Neural cell (in vitro differentiated cells): Measurements from ENCODE around the gene CACNA1D. TPM values are rescaled to one million over a fixed set of nuclear protein-coding genes. Genes with fewer than 3 reads are reported as not detected.

Experiments
- H2AFZ ChIP-seq: fragments of 200-600, 300-800 bp; sonication (generic), shearing (Covaris generic); 2 replicates; pipeline ENCODE4 v1.6.0; 2014; ENCODE audit warnings: low read depth, mild to moderate bottlenecking, antibody characterized with exemption, low read length, moderate library complexity
- H3F3A ChIP-seq: fragments of 200-600 bp; shearing (Covaris generic); 2 replicates; pipeline ENCODE4 v1.6.1; 2016; ENCODE audit warnings: mild to moderate bottlenecking, moderate library complexity, mixed read lengths, antibody characterized with exemption, low read length; ENCODE audit not compliant: insufficient read depth, poor library complexity, severe bottlenecking
- H3K27ac ChIP-seq: fragments of 200-600, 300-800 bp; sonication (generic), shearing (Covaris generic); 2 replicates; pipeline ENCODE4 v1.5.1; 2014; ENCODE audit warnings: mild to moderate bottlenecking, low read length, moderate library complexity
- H3K27me3 ChIP-seq: fragments of 300-800, 200-600 bp; sonication (generic), shearing (Covaris generic); 2 replicates; pipeline ENCODE4 v1.6.0; 2014; ENCODE audit warnings: mild to moderate bottlenecking, low read depth, low read length, moderate library complexity; ENCODE audit not compliant: insufficient read depth
- H3K36me3 ChIP-seq: fragments of 300-800, 200-600 bp; sonication (generic), shearing (Covaris generic); 2 replicates; pipeline ENCODE4 v1.5.1; 2014; ENCODE audit warnings: mild to moderate bottlenecking, antibody characterized with exemption, low read length, moderate library complexity; ENCODE audit not compliant: insufficient read depth
- H3K4me2 ChIP-seq: fragments of 300-800, 200-600 bp; sonication (generic), shearing (Covaris generic); 2 replicates; pipeline ENCODE4 v1.6.0; 2014; ENCODE audit warnings: mild to moderate bottlenecking, low read length
- H3K4me3 ChIP-seq: fragments of 300-800, 200-600 bp; sonication (generic), shearing (Covaris generic); 2 replicates; pipeline ENCODE4 v1.5.1; 2014; ENCODE audit warnings: mild to moderate bottlenecking, low read length, moderate library complexity
- H3K79me2 ChIP-seq: fragments of 200-600 bp; shearing (Covaris generic); replicated peaks from 2 replicates; pipeline ENCODE4 v1.6.0; 2014; ENCODE audit warnings: mild to moderate bottlenecking, low read length, moderate library complexity; ENCODE audit not compliant: insufficient read depth
- H3K9ac ChIP-seq: fragments of 300-800, 200-600 bp; sonication (generic), shearing (Covaris generic); 2 replicates; pipeline ENCODE4 v1.6.1; 2016; ENCODE audit warnings: mild to moderate bottlenecking, low read length, mixed read lengths
- H3K9me2 ChIP-seq: fragments of 200-600 bp; shearing (Covaris generic); 2 replicates; pipeline ENCODE4 v1.6.1; 2016; ENCODE audit warnings: mild to moderate bottlenecking, low read length, mixed read lengths; ENCODE audit not compliant: insufficient read depth
- H3K9me3 ChIP-seq: fragments of 200-600, 300-800 bp; sonication (generic), shearing (Covaris generic); 2 replicates; pipeline ENCODE4 v1.6.1; 2016; ENCODE audit warnings: mild to moderate bottlenecking, mixed run types, low read length, moderate library complexity, mixed read lengths
- H4K20me1 ChIP-seq: fragments of 200-600 bp; shearing (Covaris generic); 2 replicates; pipeline ENCODE4 v1.6.1; 2016; ENCODE audit warnings: mild to moderate bottlenecking, mixed run types; ENCODE audit not compliant: insufficient read depth
- EP300 ChIP-seq: fragments of 450-650 bp; conservative IDR thresholded peaks from 2 replicates; pipeline ENCODE4 v1.6.1; 2014; ENCODE audit warnings: antibody characterized with exemption, mild to moderate bottlenecking, moderate library complexity; ENCODE audit not compliant: poor library complexity, severe bottlenecking
- EZH2 ChIP-seq: fragments of 200-600, 300-800 bp; shearing (Covaris generic), sonication (generic); IDR thresholded peaks from 2 replicates; pipeline ENCODE4 v1.6.1; 2014; ENCODE audit warnings: antibody characterized with exemption, low read length, borderline replicate concordance, mild to moderate bottlenecking; ENCODE audit not compliant: insufficient read depth, poor library complexity, severe bottlenecking
- MXI1 ChIP-seq: fragments of 450-650 bp; conservative IDR thresholded peaks from 2 replicates; pipeline ENCODE4 v1.6.1; 2014; ENCODE audit warnings: antibody characterized with exemption, mild to moderate bottlenecking; ENCODE audit not compliant: poor library complexity, severe bottlenecking
- POLR2AphosphoS5 ChIP-seq: IDR thresholded peaks from 2 replicates; pipeline ENCODE4 v1.6.1; 2012
- RAD21 ChIP-seq: fragments of 450-650 bp; conservative IDR thresholded peaks from 2 replicates; pipeline ENCODE4 v1.6.1; 2014; ENCODE audit warnings: antibody characterized with exemption, mild to moderate bottlenecking, moderate library complexity
- REST ChIP-seq: IDR thresholded peaks from 2 replicates; pipeline ENCODE4 v1.6.1; 2012; ENCODE audit warnings: borderline replicate concordance
- SMC3 ChIP-seq: fragments of 450-650 bp; conservative IDR thresholded peaks from 2 replicates; pipeline ENCODE4 v1.6.1; 2014; ENCODE audit warnings: antibody characterized with exemption, mild to moderate bottlenecking, moderate library complexity; ENCODE audit not compliant: poor library complexity
- TAF1 ChIP-seq: IDR thresholded peaks from 2 replicates; pipeline ENCODE4 v1.6.1; 2012; ENCODE audit warnings: low read depth
- polyA plus RNA-seq: library from polyadenylated mRNA; depleted of rRNA; stranded (reverse); fragments of >200 nt; gene quantifications from 2 replicates; pipeline ENCODE4 v1.2.3, GENCODE V29; 2014
- TF ChIP-seq, protein P1 (sequence below): fragments of 450-650 bp; IDR thresholded peaks from 2 replicates; pipeline ENCODE4 v1.5.1; 2014; ENCODE audit warnings: antibody characterized with exemption, mild to moderate bottlenecking, moderate library complexity; ENCODE audit not compliant: poor library complexity, severe bottlenecking

The CACNA1D gene
- polyA plus RNA-seq, 1 donor from 2014 or later: 22.5 TPM

DNA sequence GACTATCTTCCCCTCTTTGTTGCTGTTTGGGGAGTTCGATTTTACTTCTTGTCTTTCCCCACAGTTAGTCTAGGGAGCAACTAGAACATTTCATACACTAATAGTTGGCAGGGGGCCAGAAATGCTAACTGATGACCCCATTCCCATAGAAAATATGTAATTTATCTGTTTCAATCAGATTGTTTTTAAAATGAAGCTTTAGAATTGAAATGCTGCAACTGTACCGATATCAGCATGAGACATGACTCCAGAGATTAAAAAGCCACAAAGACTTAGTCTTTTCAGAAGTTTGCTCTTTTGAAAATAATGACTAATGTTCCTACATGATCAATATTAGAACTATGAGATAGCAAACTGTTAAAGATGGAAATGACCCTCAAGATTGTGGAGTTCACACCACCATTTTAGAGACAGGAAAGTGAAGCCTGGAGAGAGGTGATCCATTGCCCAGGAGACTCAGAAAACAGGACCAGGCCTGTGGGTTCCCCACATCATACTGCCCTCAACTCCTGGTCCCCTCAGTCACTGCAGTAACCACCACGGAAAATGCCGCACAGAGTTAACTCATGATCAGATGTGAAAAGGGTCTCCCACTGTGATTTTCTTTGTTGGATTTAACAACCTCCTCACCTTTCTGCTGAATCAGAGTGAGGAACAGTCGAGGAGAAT, 221.5 kb downstream of the CACNA1D start:
- H4K20me1 ChIP-seq: no peaks in the 10 kb centered on the region
- H3K27me3 ChIP-seq: no peaks in the 10 kb centered on the region
- H3K4me3 ChIP-seq: no peak overlapping the region
- no peak overlapping the region for H3K4me2 ChIP-seq
- H3K9me2 ChIP-seq: no peaks in the 10 kb centered on the region
- H2AFZ ChIP-seq: no peak overlapping the region
- no peaks in the 10 kb centered on the region for H3K36me3 ChIP-seq
- no peak for TF ChIP-seq SMC3
- TF ChIP-seq REST: no peak
- no peak for TF ChIP-seq EZH2
- TF ChIP-seq MXI1: no peak
- TF ChIP-seq RAD21: no peak
- TF ChIP-seq, protein P1, sequence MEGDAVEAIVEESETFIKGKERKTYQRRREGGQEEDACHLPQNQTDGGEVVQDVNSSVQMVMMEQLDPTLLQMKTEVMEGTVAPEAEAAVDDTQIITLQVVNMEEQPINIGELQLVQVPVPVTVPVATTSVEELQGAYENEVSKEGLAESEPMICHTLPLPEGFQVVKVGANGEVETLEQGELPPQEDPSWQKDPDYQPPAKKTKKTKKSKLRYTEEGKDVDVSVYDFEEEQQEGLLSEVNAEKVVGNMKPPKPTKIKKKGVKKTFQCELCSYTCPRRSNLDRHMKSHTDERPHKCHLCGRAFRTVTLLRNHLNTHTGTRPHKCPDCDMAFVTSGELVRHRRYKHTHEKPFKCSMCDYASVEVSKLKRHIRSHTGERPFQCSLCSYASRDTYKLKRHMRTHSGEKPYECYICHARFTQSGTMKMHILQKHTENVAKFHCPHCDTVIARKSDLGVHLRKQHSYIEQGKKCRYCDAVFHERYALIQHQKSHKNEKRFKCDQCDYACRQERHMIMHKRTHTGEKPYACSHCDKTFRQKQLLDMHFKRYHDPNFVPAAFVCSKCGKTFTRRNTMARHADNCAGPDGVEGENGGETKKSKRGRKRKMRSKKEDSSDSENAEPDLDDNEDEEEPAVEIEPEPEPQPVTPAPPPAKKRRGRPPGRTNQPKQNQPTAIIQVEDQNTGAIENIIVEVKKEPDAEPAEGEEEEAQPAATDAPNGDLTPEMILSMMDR: no peak
- no peak for TF ChIP-seq POLR2AphosphoS5
- TF ChIP-seq EP300: no peak
- TF ChIP-seq TAF1: no peak
- no peak overlapping the region for H3K27ac ChIP-seq
- H3F3A ChIP-seq: no peaks in the 10 kb centered on the region
- H3K9ac ChIP-seq: no peak overlapping the region
- H3K79me2 ChIP-seq: no peaks in the 10 kb centered on the region
- H3K9me3 ChIP-seq: no peaks in the 10 kb centered on the region

DNA sequence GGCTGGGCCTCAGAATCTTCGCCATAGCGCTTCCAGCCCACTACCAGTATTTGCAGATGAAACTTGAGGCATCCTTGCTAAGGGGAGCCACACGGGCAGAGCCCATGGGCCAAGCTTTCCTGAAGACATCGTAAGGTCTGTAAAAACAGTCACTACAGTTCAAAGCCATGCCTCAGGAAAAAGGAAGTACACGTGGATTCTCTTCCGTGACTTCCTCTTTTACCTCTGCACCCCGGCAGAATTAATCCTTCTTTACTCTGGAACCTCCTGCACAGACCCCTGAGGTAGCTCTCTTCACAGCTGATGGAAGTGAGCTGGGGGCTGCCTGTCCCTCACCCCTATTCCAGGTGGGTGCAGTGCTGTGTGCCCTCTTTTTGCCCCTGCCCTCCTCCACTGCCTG, 222.6 kb downstream of the CACNA1D start:
- no peaks in the 10 kb centered on the region for H3K9me3 ChIP-seq
- no peaks in the 10 kb centered on the region for H3K36me3 ChIP-seq
- TF ChIP-seq SMC3 (no peak), EZH2 (no peak), RAD21 (no peak), MXI1 (no peak), EP300 (no peak), POLR2AphosphoS5 (no peak), TAF1 (no peak), REST (no peak)
- TF ChIP-seq, protein P1: no peak
- H3K79me2 ChIP-seq: no peaks in the 10 kb centered on the region
- H3K27me3 ChIP-seq: no peaks in the 10 kb centered on the region
- no peaks in the 10 kb centered on the region for H3K9me2 ChIP-seq
- H3F3A ChIP-seq: no peaks in the 10 kb centered on the region
- no peak overlapping the region for H3K4me2 ChIP-seq
- H3K4me3 ChIP-seq: no peak overlapping the region
- H2AFZ ChIP-seq: no peak overlapping the region
- H3K9ac ChIP-seq: no peak overlapping the region
- no peaks in the 10 kb centered on the region for H4K20me1 ChIP-seq
- H3K27ac ChIP-seq: no peak overlapping the region
